ENCODE measurements around the gene TYW1.
A peak's percentile ranks its signal among the peaks of the same experiment; 100 is the strongest.
"Not testable (repeated sequence)": the region's sequence is repeated elsewhere in the genome, so short reads cannot be mapped to it uniquely, and the experiment has no call there.

TYW1 gene

GRCh38 chr7:67045496-67045995, 48.9 kb downstream of the TYW1 start:
- DNase-seq (ENCODE audit: low spot score) = no peak

GRCh38 chr7:67046819-67047218, 50.2 kb downstream of the TYW1 start:
- not testable (repeated sequence) for DNase-seq (ENCODE audit: low spot score)

- not testable (repeated sequence) for DNase-seq (ENCODE audit: low spot score)
These were observed 53.3 kb downstream of the TYW1 start for GRCh38 chr7:67049908-67050307.

- DNase-seq (ENCODE audit: low spot score) = not testable (repeated sequence)
These were observed 55.5 kb downstream of the TYW1 start for GRCh38 chr7:67052161-67052560.

- no peak for DNase-seq (ENCODE audit: low spot score)
These were observed 60.0 kb downstream of the TYW1 start for GRCh38 chr7:67056683-67057082.

- DNase-seq (ENCODE audit: low spot score) = not testable (repeated sequence)
These were observed 64.7 kb downstream of the TYW1 start for GRCh38 chr7:67061321-67061720.

GRCh38 chr7:67062802-67063201, 66.2 kb downstream of the TYW1 start:
- not testable (repeated sequence) for DNase-seq (ENCODE audit: low spot score)

- peak; percentile 32 for DNase-seq (ENCODE audit: low spot score)
These were observed 70.5 kb downstream of the TYW1 start for GRCh38 chr7:67066950-67067622.

GRCh38 chr7:67076120-67076519, 79.5 kb downstream of the TYW1 start:
- DNase-seq (ENCODE audit: low spot score) = not testable (repeated sequence)

- not testable (repeated sequence) for DNase-seq (ENCODE audit: low spot score)
These were observed 86.2 kb downstream of the TYW1 start for GRCh38 chr7:67082880-67083279.

- DNase-seq (ENCODE audit: low spot score) = not testable (repeated sequence)
These were observed 92.6 kb downstream of the TYW1 start for GRCh38 chr7:67089261-67089660.

- DNase-seq (ENCODE audit: low spot score) = not testable (repeated sequence)
These were observed 94.4 kb downstream of the TYW1 start for GRCh38 chr7:67091053-67091452.

- not testable (repeated sequence) for DNase-seq (ENCODE audit: low spot score)
These were observed 101.4 kb downstream of the TYW1 start for GRCh38 chr7:67098031-67098430.

- not testable (repeated sequence) for DNase-seq (ENCODE audit: low spot score)
These were observed 102.8 kb downstream of the TYW1 start for GRCh38 chr7:67099406-67099805.

GRCh38 chr7:67100038-67100437, 103.4 kb downstream of the TYW1 start:
- not testable (repeated sequence) for DNase-seq (ENCODE audit: low spot score)

GRCh38 chr7:67100956-67101361, 104.3 kb downstream of the TYW1 start:
- DNase-seq (ENCODE audit: low spot score) = no peak

- DNase-seq (ENCODE audit: low spot score) = not testable (repeated sequence)
These were observed 108.3 kb downstream of the TYW1 start for GRCh38 chr7:67104937-67105336.

GRCh38 chr7:67105377-67105776, 108.7 kb downstream of the TYW1 start:
- no peak for DNase-seq (ENCODE audit: low spot score)

GRCh38 chr7:67106255-67106654, 109.6 kb downstream of the TYW1 start:
- DNase-seq (ENCODE audit: low spot score) = not testable (repeated sequence)

GRCh38 chr7:67111342-67111741, 114.7 kb downstream of the TYW1 start:
- DNase-seq (ENCODE audit: low spot score) = not testable (repeated sequence)

GRCh38 chr7:67114483-67115246, 118.0 kb downstream of the TYW1 start:
- peak; percentile 26 for DNase-seq (ENCODE audit: low spot score)

- DNase-seq (ENCODE audit: low spot score) = not testable (repeated sequence)
These were observed 123.9 kb downstream of the TYW1 start for GRCh38 chr7:67120491-67120890.

- not testable (repeated sequence) for DNase-seq (ENCODE audit: low spot score)
These were observed 131.6 kb downstream of the TYW1 start for GRCh38 chr7:67128257-67128656.

Measured in AG20443 (cell line).